HG03354 (cell line): ENCODE data around the gene PRH2.

Experiments
- ATAC-seq: cut with Tn5 transposase; IDR thresholded peaks from one replicate; pipeline ENCODE4 v1.9.1; 2021; ENCODE audit warnings: mild to moderate bottlenecking; ENCODE audit not compliant: unreplicated experiment, poor library complexity, severe bottlenecking

Gene PRH2

DNA sequence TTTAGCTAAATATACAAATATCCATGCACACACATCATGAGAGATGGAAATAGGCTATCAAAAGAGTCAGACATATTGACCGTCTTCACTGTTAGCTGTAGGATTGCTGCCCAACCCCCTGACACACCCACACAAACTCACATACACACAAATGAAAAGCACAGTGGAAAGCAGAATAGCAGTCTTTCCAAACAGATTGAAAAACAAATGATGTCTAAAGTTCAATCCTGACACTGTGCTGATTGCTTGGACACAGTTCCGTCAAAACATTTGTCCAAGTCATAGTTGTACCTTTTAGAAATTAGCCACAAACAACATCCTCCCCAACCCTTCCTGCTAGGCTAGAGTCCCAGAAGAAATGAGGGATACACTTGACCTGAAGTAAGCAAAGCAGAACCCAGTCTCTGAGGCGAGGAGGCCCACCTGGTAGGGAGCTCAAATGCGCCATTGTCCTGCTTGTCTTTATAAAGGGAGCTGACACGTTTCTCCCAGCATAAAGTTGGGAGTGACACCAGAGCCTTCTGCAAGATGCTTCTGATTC is at the start of gene PRH2:
Gene PRH2 (plus strand): TSS at position 491 of the 541 bp plus-strand sequence. CDS start 38 bp downstream, at position 529.
- no peak for ATAC-seq

GRCh38 chr12:10884086-10884725 is 44.8 kb upstream of the PRH2 start, which contains the start of gene PRH1:
TSS of gene PRH1 (minus strand) at chr12:10884255. CDS start at chr12:10884217, 38 bp downstream.
- no peak for ATAC-seq

- ATAC-seq = no peak
These were observed 39.8 kb upstream of the PRH2 start for GRCh38 chr12:10889226-10889625.

- ATAC-seq = no peak
These were observed 37.1 kb upstream of the PRH2 start for GRCh38 chr12:10891937-10892336.

- ATAC-seq = no peak
These were observed 32.2 kb upstream of the PRH2 start for GRCh38 chr12:10896854-10897253.

- ATAC-seq = no peak
These were observed 28.5 kb upstream of the PRH2 start for GRCh38 chr12:10900530-10900929.

DNA sequence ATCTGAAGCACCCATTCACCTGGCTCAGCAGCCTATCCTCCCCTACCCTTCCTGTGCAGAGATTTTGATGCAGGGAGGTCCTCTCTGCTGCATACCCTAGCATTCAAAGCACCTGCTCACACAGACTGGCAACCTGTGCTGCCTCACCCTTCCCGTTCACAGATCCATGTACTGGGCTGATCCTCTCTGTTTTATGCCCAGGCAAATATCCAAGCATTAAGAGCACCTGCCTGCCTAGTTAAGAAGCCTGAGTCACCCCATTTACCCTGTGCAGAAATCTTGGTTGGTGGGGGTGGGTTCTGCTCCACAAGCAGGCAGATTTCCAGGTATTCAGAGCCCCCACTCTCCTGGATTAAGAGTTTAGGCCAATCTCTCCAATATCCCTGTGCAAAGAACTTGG is 28.1 kb upstream of the PRH2 start:
- ATAC-seq = no peak

GRCh38 chr12:10901427-10901826 is 27.6 kb upstream of the PRH2 start:
- ATAC-seq = no peak

GRCh38 chr12:10904686-10905085 is 24.4 kb upstream of the PRH2 start:
- no peak for ATAC-seq

DNA sequence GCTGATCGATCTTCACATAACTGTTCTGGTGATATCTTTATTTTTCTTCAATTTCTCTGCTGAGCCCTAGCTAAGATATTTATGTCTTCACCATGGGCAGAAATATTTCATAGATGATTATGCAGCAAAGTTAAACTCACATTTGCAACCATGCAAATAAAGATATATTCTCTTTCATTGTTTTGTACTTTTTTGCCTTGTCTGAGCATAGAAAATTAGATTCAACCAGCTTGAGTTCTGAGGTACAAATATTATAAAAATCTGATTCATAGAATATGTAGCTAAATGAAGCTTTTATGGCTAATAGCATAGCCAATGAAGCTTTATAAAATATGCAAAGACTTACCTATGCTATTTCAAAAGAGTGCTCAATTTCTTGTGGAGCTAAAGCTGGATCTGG is 19.6 kb upstream of the PRH2 start, which contains the start of gene TAS2R13:
Gene TAS2R13 (minus strand): TSS at position 101 of the 400 bp plus-strand sequence. CDS start 264 bp downstream, outside the sequence.
- no peak for ATAC-seq

DNA sequence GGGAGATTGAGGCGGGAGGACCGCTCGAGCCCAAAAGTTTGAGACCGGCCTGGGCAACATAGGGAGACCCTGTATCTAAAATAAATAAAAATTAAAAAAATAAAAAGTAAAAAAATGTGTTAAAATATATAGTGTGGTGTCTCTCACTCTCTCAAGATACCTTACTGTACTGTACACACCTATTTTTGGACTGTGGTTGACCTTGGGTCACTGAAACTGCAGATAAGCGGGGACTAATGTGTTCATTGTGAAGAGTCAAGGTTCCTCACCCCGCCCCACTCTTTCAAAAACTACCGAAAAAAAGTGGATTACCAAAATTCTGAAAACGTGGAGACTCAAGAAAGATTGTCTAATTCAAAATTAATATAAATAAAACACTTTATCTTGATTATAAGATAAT is 18.7 kb upstream of the PRH2 start:
- ATAC-seq = no peak

DNA sequence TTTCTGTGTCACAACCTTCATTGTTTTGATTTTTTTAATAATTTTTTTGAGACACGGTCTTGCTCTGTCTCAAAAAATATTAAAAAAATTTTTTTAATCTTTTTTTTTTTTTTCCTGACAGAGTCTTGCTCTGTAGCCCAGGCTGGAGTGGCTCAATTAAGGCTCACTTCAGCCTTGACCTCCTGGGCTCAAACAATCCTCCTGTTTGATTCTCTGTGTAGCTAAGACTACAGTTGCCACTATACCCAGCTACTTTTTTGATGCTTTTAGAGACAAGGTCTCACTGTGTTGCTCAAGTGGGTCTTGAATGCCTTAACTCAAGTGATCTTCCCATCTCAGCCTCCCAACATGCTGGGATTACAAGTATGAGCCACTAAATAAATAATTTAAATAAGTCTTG is 9.2 kb upstream of the PRH2 start:
- no peak for ATAC-seq

GRCh38 chr12:10926269-10926668 is 2.8 kb upstream of the PRH2 start:
- no peak for ATAC-seq

DNA sequence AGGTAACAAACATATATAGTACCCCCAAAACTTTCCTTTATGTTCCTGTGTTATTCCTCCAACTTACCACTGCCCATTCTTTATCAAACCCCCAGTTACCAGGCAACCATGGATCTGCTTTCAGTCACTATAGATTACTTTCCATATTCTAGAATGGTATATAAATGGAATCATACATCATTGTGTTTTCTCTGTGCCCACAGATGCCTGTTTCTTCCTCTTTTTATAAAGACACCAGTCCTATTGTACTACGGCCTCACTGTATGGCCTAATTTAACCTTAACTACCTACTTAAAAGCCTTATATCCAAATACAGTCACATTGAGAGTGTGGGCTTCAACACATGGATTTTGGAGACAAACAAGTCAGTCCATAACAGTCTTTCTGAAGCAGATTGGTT is 7.5 kb downstream of the PRH2 start:
- no peak for ATAC-seq

DNA sequence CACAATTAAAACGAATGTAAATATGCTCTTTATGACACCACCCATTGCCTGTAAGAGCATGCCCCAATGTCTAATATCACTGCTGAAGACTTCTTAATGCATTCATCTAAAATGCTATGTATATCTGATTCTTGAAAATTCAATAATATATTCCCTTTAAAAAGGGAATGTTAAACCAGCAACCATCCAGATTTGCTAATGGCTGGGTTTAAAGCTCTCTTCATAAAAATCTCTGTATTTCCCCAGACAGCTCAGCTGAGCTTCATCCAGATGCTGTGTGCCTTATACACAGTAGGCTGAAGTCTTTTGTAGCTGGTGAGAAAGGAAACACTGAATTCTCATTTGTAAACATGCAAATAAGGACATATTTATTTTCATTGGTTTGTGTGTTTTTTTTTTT is 10.1 kb downstream of the PRH2 start, which contains the start of gene TAS2R14:
Gene TAS2R14 (minus strand): TSS at position 101 of the 400 bp plus-strand sequence. CDS start 56 bp downstream, at position 45.
- no peak for ATAC-seq

GRCh38 chr12:10940389-10940788 is 11.4 kb downstream of the PRH2 start:
- ATAC-seq = no peak

- ATAC-seq = no peak
These were observed 12.3 kb downstream of the PRH2 start for GRCh38 chr12:10941369-10941768.

DNA sequence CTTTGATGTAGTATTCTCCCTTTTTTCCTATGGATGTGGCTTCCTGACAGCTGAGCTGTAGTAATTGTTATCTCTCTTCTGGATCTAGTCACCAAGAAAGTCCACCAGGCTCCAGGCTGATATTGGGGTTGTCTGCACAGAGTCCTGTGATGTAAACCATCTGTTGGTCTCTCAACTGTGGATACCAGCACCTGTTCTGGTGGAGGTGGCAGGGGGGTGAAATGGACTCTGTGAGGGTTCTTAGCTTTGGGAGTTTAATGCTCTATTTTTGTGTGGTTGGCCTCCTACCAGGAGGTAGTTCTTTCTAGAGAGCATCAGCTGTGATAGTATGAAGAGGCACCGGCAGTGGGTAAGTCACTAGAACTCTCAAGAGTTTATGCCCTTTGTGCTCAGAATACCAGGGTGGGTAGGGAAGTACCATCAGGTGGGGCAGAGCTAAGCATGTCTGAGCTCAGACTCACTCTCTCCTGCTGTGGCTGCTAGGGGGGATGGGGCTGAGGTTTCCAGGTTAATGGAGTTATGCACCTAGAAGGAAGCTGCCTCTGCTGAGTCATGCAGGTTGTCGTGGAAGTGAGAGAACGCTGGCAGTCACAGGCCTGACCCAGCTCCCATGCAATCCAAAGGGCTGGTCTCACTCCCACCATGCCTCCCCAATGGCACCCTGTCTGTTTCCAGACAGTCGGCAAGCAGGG is 13.0 kb downstream of the PRH2 start:
- ATAC-seq = no peak

DNA sequence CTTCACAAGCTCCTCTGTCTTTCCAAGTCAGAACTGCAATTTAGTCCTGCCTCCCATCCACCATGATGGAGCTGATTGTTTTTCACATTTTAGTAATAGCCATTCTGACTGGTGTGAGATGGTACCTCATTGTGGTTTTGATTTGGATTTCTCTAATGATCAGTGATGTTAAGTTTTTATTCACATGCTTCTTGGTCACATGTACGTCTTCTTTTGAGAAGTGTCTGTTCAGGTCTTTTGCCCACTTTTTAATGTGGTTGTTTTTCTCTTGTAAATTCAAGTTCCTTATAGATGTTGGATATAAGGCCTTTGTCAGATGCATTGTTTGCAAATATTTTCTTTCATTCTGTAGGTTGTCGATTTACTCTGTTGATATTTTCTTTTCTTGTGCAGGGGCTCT is 14.1 kb downstream of the PRH2 start:
- ATAC-seq = no peak

- no peak for ATAC-seq
These were observed 23.6 kb downstream of the PRH2 start for GRCh38 chr12:10952645-10953044.

DNA sequence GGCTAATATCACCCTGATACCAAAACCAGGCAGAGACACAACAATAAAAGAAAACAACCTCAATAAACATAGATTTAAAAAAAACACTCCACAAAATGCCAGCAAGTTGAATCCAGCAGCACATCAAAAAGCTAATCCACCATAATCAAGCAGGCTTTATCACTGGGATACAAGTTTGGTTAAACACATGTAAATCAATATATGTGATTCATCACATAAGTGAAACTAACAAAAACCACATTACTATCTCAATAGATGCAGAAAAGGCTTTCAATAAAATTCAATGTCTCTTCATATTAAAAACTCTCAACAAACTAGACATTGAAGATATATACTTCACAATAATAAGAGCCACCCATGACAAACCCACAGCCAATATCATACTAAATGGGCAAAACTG is 27.0 kb downstream of the PRH2 start:
- no peak for ATAC-seq
